GM18951 (cell line): ENCODE data around the gene SHB.

Experiments used
- POLR2A ChIP-seq: IDR thresholded peaks from 4 replicates; pipeline ENCODE4 v1.6.1; 2011; ENCODE audit warnings: mild to moderate bottlenecking; ENCODE audit not compliant: insufficient read length, insufficient read depth; ENCODE audit errors: extremely low read depth
- in situ Hi-C: fragments of 300-500 bp; cut with MboI; formaldehyde crosslinking; loops from one replicate; pipeline ENCODE4 v1.12.0; 2022; ENCODE audit warnings: low sequenced_read_pairs, mixed read lengths, inconsistent platforms; ENCODE audit not compliant: unreplicated experiment

Gene SHB

GRCh38 chr9:38083858-38084555 is 15.0 kb upstream of the SHB start:
- in situ Hi-C loops, result loop anchor here (10.0 to 25.0 kb wide), 2 partner anchors 169 to 278 kb away; no protein-coding TSS in a partner anchor
- no peak for TF ChIP-seq POLR2A

- no peak for TF ChIP-seq POLR2A
- in situ Hi-C loops, result loop anchor here (10.0 to 25.0 kb wide), 2 partner anchors 168 to 280 kb away; no protein-coding TSS in a partner anchor
Measured at GRCh38 chr9:38082446-38083287, 13.6 kb upstream of the SHB start.

GRCh38 chr9:38081356-38082108 is 12.5 kb upstream of the SHB start:
- in situ Hi-C loops, result loop anchor here (10.0 to 25.0 kb wide), 2 partner anchors 167 to 281 kb away; no protein-coding TSS in a partner anchor
- TF ChIP-seq POLR2A, result no peak

GRCh38 chr9:38079461-38080031 is 10.5 kb upstream of the SHB start:
- no peak for TF ChIP-seq POLR2A
- in situ Hi-C loops, result loop anchor here (10.0 to 25.0 kb wide), 2 partner anchors 165 to 283 kb away; no protein-coding TSS in a partner anchor

- TF ChIP-seq POLR2A, result no peak
- in situ Hi-C loops, result loop anchor here (25.0 kb wide), 1 partner anchor 287 kb away; no protein-coding TSS in a partner anchor
Measured at GRCh38 chr9:38075272-38075671, 6.2 kb upstream of the SHB start.

- no peak for TF ChIP-seq POLR2A
- in situ Hi-C loops, result no loop called here
Measured at GRCh38 chr9:38074441-38074961, 5.5 kb upstream of the SHB start.

GRCh38 chr9:38073882-38074281 is 4.9 kb upstream of the SHB start:
- no peak for TF ChIP-seq POLR2A
- in situ Hi-C loops, result no loop called here

GRCh38 chr9:38071470-38072134 is 2.6 kb upstream of the SHB start:
- TF ChIP-seq POLR2A, result no peak
- in situ Hi-C loops, result no loop called here

GRCh38 chr9:38067859-38068681 is 957 bp downstream of the SHB start:
- no peak for TF ChIP-seq POLR2A
- in situ Hi-C loops, result no loop called here

- in situ Hi-C loops, result no loop called here
- TF ChIP-seq POLR2A, result no peak
Measured at GRCh38 chr9:38066914-38067858, 1.8 kb downstream of the SHB start.

GRCh38 chr9:38066197-38066913 is 2.7 kb downstream of the SHB start:
- in situ Hi-C loops, result no loop called here

More at GRCh38 chr9:38066197-38066913, 2.7 kb downstream of the SHB start:
- TF ChIP-seq POLR2A, result no peak
